WTC11 (cell line): ENCODE results near the gene LRRC8D. TPM values are rescaled to one million over a fixed set of nuclear protein-coding genes. Genes with fewer than 3 reads are reported as not detected.

Source experiments
- ATAC-seq: fragments of 200-7000 bp; cut with Tn5 transposase; 2 replicates; pipeline ENCODE4 v1.10.0; 2021; ENCODE audit warnings: mild to moderate bottlenecking, moderate library complexity
- CTCF ChIA-PET: fragments of 300-600 bp; sonication (Branson Sonifier 250); formaldehyde crosslinking; loops from one replicate; lab custom pipeline; 2021; ENCODE audit warnings: antibody characterized with exemption; lab: Charles Lee
- POLR2A ChIA-PET: fragments of 350-600 bp; sonication (Branson Sonifier 250); formaldehyde crosslinking; loops from one replicate; lab custom pipeline; 2021; ENCODE audit warnings: antibody characterized with exemption; lab: Charles Lee
- DNase-seq: peaks from one replicate; pipeline ENCODE4 v3.0.0; 2021; ENCODE audit warnings: low spot score
- H3K27ac Mint-ChIP-seq: 2 replicates; pipeline ENCODE4 v1.8.0; 2021; ENCODE audit warnings: mixed read lengths
- H3K27me3 Mint-ChIP-seq: 2 replicates; pipeline ENCODE4 v1.8.0; 2021; ENCODE audit warnings: low read depth, mild to moderate bottlenecking, moderate library complexity, mixed read lengths
- H3K36me3 Mint-ChIP-seq: 2 replicates; pipeline ENCODE4 v1.8.0; 2021; ENCODE audit warnings: mixed read lengths
- H3K4me1 Mint-ChIP-seq: 2 replicates; pipeline ENCODE4 v1.8.0; 2022; ENCODE audit warnings: mixed read lengths
- H3K4me3 Mint-ChIP-seq: 2 replicates; pipeline ENCODE4 v1.8.0; 2021; ENCODE audit warnings: mild to moderate bottlenecking, moderate library complexity, mixed read lengths
- H3K9me3 Mint-ChIP-seq: 2 replicates; pipeline ENCODE4 v1.8.0; 2021; ENCODE audit warnings: mixed read lengths
- ARID4B ChIP-seq: sonication (generic); formaldehyde crosslinking; IDR thresholded peaks from 2 replicates; pipeline ENCODE4 v1.8.0; 2023; ENCODE audit warnings: missing genetic modification reagents, mild to moderate bottlenecking, borderline replicate concordance
- CREM ChIP-seq: sonication (generic); formaldehyde crosslinking; IDR thresholded peaks from 2 replicates; pipeline ENCODE4 v1.8.1; 2022; ENCODE audit warnings: mild to moderate bottlenecking, missing genetic modification reagents, moderate library complexity
- FOXP4 ChIP-seq: sonication (generic); formaldehyde crosslinking; IDR thresholded peaks from 2 replicates; pipeline ENCODE4 v1.8.0; 2022; ENCODE audit warnings: mild to moderate bottlenecking, missing genetic modification reagents
- NFE2L1 ChIP-seq: sonication (generic); formaldehyde crosslinking; IDR thresholded peaks from 2 replicates; pipeline ENCODE4 v1.8.1; 2023; ENCODE audit warnings: missing genetic modification reagents
- NR1H2 ChIP-seq: sonication (generic); formaldehyde crosslinking; IDR thresholded peaks from 2 replicates; pipeline ENCODE4 v1.9.0; 2021; ENCODE audit warnings: mild to moderate bottlenecking, moderate library complexity, missing genetic modification reagents
- NR3C1 ChIP-seq: sonication (generic); formaldehyde crosslinking; conservative IDR thresholded peaks from 2 replicates; pipeline ENCODE4 v1.8.1; 2023; ENCODE audit warnings: low read depth, mild to moderate bottlenecking, missing genetic modification reagents
- OVOL2 ChIP-seq: fragments of 250-450 bp; sonication (Bioruptor Pico); IDR thresholded peaks from 2 replicates; pipeline ENCODE4 v1.9.0; 2021; ENCODE audit warnings: mild to moderate bottlenecking, borderline replicate concordance
- STAT6 ChIP-seq: sonication (generic); formaldehyde crosslinking; conservative IDR thresholded peaks from 2 replicates; pipeline ENCODE4 v1.8.1; 2023; ENCODE audit warnings: mild to moderate bottlenecking, low read depth, missing genetic modification reagents, moderate library complexity
- TEAD1 ChIP-seq: sonication (generic); formaldehyde crosslinking; IDR thresholded peaks from 2 replicates; pipeline ENCODE4 v1.8.0; 2022; ENCODE audit warnings: mild to moderate bottlenecking, missing genetic modification reagents
- total RNA-seq: library from RNA; stranded (reverse); gene quantifications from 3 replicates; pipeline ENCODE4 v1.2.3, GENCODE V29; 2021
- TF ChIP-seq, protein P1 (sequence below): sonication (generic); formaldehyde crosslinking; IDR thresholded peaks from 2 replicates; pipeline ENCODE4 v1.8.0; 2022; ENCODE audit warnings: mild to moderate bottlenecking, missing genetic modification reagents
- TF ChIP-seq, protein P2 (sequence below): sonication (generic); formaldehyde crosslinking; IDR thresholded peaks from 2 replicates; pipeline ENCODE4 v1.8.0; 2023; ENCODE audit warnings: mild to moderate bottlenecking, missing genetic modification reagents
- TF ChIP-seq, protein P3 (sequence below): fragments of 250-450 bp; sonication (Bioruptor Pico); IDR thresholded peaks from 2 replicates; pipeline ENCODE4 v1.8.0; 2021; ENCODE audit warnings: mild to moderate bottlenecking
- TF ChIP-seq, protein P4 (sequence below): sonication (generic); formaldehyde crosslinking; IDR thresholded peaks from 2 replicates; pipeline ENCODE4 v1.8.1; 2023; ENCODE audit warnings: mild to moderate bottlenecking, missing genetic modification reagents, moderate library complexity
- TF ChIP-seq, protein P5 (sequence below): sonication (generic); formaldehyde crosslinking; IDR thresholded peaks from 2 replicates; pipeline ENCODE4 v1.8.1; 2023; ENCODE audit warnings: mild to moderate bottlenecking, missing genetic modification reagents

LRRC8D gene
- total RNA-seq, 1 experiment from 2014 or later = 42.6 TPM

- no peak overlapping the region for H3K27ac Mint-ChIP-seq
- no peaks in the 10 kb centered on the region for H3K9me3 Mint-ChIP-seq
- no peak for ATAC-seq
- TF ChIP-seq, protein P1, sequence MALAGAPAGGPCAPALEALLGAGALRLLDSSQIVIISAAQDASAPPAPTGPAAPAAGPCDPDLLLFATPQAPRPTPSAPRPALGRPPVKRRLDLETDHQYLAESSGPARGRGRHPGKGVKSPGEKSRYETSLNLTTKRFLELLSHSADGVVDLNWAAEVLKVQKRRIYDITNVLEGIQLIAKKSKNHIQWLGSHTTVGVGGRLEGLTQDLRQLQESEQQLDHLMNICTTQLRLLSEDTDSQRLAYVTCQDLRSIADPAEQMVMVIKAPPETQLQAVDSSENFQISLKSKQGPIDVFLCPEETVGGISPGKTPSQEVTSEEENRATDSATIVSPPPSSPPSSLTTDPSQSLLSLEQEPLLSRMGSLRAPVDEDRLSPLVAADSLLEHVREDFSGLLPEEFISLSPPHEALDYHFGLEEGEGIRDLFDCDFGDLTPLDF (CRISPR knock-in tag) = no peak
- TF ChIP-seq, protein P2, sequence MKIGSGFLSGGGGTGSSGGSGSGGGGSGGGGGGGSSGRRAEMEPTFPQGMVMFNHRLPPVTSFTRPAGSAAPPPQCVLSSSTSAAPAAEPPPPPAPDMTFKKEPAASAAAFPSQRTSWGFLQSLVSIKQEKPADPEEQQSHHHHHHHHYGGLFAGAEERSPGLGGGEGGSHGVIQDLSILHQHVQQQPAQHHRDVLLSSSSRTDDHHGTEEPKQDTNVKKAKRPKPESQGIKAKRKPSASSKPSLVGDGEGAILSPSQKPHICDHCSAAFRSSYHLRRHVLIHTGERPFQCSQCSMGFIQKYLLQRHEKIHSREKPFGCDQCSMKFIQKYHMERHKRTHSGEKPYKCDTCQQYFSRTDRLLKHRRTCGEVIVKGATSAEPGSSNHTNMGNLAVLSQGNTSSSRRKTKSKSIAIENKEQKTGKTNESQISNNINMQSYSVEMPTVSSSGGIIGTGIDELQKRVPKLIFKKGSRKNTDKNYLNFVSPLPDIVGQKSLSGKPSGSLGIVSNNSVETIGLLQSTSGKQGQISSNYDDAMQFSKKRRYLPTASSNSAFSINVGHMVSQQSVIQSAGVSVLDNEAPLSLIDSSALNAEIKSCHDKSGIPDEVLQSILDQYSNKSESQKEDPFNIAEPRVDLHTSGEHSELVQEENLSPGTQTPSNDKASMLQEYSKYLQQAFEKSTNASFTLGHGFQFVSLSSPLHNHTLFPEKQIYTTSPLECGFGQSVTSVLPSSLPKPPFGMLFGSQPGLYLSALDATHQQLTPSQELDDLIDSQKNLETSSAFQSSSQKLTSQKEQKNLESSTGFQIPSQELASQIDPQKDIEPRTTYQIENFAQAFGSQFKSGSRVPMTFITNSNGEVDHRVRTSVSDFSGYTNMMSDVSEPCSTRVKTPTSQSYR = no peak
- TF ChIP-seq NFE2L1 (no peak), OVOL2 (no peak), NR1H2 (no peak), NR3C1 (CRISPR knock-in tag) (no peak), STAT6 (CRISPR knock-in tag) (no peak), CREM (CRISPR knock-in tag) (no peak)
- TF ChIP-seq, protein P3, sequence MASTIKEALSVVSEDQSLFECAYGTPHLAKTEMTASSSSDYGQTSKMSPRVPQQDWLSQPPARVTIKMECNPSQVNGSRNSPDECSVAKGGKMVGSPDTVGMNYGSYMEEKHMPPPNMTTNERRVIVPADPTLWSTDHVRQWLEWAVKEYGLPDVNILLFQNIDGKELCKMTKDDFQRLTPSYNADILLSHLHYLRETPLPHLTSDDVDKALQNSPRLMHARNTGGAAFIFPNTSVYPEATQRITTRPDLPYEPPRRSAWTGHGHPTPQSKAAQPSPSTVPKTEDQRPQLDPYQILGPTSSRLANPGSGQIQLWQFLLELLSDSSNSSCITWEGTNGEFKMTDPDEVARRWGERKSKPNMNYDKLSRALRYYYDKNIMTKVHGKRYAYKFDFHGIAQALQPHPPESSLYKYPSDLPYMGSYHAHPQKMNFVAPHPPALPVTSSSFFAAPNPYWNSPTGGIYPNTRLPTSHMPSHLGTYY (CRISPR knock-in tag) = no peak
- TF ChIP-seq, protein P4, sequence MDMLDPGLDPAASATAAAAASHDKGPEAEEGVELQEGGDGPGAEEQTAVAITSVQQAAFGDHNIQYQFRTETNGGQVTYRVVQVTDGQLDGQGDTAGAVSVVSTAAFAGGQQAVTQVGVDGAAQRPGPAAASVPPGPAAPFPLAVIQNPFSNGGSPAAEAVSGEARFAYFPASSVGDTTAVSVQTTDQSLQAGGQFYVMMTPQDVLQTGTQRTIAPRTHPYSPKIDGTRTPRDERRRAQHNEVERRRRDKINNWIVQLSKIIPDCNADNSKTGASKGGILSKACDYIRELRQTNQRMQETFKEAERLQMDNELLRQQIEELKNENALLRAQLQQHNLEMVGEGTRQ (CRISPR knock-in tag) = no peak
- TF ChIP-seq, all 79 proteins: peak for 0
- CTCF ChIA-PET = interaction anchor here (1.2 kb wide), 1 partner anchor 13 kb away, joined by 3 read pairs; no protein-coding TSS in a partner anchor
- peaks cover 4% of the 10 kb centered on the region for H3K36me3 Mint-ChIP-seq
- no peak overlapping the region for H3K4me3 Mint-ChIP-seq
- no peak for DNase-seq
- no peaks in the 10 kb centered on the region for H3K27me3 Mint-ChIP-seq
- POLR2A ChIA-PET = no interaction called here
- H3K4me1 Mint-ChIP-seq = no peaks in the 10 kb centered on the region
Observed at GRCh38 chr1:89855413-89856123, 34.7 kb downstream of the LRRC8D start.

DNA sequence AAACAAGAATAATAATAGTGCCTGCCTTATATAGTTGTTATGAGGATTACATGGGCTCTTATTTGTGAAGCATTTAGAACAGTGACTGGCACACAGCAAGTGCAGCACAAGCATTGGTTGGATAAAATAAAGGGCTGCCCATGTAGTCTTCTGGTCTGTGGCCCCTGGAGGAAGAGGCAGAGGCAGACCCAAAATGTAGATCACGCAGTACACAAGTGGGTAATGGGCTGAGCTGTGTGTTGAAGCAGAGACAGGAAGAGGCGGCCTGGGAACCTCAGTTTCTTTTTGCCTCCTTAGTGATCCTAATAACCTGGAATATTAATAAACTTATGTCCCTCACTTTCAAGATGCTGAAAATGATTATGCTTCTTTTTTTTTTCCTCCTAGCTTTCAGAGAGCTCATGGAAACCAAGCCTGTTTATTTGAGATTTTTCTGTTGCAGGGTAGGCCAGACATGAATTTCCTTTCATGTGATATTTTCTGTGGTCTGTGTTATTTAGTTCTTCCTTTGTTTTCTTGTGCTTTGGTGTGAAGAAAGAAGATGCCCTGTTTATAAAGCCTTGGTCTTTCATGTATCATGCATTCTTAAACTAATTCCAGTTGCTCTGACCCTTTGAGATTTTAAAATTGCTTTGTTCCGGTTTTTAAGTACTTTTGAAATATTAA lies 42.5 kb downstream of the LRRC8D start:
- ATAC-seq = peak; percentile 22; the same call in 1 of the 2 replicates
- CTCF ChIA-PET = no interaction called here
- Mint-ChIP-seq H3K27me3 (no peaks in the 10 kb centered on the region), H3K4me1 (peaks cover 51% of the 10 kb centered on the region), H3K4me3 (peak overlapping the region; percentile 12), H3K9me3 (no peaks in the 10 kb centered on the region), H3K27ac (peak overlapping the region; percentile 91), H3K36me3 (peaks cover 6% of the 10 kb centered on the region)
- DNase-seq = no peak
- POLR2A ChIA-PET = no interaction called here
- no peak for TF ChIP-seq ARID4B
- TF ChIP-seq, protein P5, sequence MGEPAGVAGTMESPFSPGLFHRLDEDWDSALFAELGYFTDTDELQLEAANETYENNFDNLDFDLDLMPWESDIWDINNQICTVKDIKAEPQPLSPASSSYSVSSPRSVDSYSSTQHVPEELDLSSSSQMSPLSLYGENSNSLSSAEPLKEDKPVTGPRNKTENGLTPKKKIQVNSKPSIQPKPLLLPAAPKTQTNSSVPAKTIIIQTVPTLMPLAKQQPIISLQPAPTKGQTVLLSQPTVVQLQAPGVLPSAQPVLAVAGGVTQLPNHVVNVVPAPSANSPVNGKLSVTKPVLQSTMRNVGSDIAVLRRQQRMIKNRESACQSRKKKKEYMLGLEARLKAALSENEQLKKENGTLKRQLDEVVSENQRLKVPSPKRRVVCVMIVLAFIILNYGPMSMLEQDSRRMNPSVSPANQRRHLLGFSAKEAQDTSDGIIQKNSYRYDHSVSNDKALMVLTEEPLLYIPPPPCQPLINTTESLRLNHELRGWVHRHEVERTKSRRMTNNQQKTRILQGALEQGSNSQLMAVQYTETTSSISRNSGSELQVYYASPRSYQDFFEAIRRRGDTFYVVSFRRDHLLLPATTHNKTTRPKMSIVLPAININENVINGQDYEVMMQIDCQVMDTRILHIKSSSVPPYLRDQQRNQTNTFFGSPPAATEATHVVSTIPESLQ (CRISPR knock-in tag) = no peak
- no peak for TF ChIP-seq FOXP4 (CRISPR knock-in tag)
- TF ChIP-seq TEAD1 (CRISPR knock-in tag) = no peak
